GM19397 (cell line): ENCODE results near the gene UCP2.

Experiments used
- ATAC-seq: cut with Tn5 transposase; IDR thresholded peaks from one replicate; pipeline ENCODE4 v1.9.1; 2021; ENCODE audit warnings: mild to moderate bottlenecking, moderate library complexity; ENCODE audit not compliant: unreplicated experiment

UCP2 gene, protein sequence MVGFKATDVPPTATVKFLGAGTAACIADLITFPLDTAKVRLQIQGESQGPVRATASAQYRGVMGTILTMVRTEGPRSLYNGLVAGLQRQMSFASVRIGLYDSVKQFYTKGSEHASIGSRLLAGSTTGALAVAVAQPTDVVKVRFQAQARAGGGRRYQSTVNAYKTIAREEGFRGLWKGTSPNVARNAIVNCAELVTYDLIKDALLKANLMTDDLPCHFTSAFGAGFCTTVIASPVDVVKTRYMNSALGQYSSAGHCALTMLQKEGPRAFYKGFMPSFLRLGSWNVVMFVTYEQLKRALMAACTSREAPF

DNA sequence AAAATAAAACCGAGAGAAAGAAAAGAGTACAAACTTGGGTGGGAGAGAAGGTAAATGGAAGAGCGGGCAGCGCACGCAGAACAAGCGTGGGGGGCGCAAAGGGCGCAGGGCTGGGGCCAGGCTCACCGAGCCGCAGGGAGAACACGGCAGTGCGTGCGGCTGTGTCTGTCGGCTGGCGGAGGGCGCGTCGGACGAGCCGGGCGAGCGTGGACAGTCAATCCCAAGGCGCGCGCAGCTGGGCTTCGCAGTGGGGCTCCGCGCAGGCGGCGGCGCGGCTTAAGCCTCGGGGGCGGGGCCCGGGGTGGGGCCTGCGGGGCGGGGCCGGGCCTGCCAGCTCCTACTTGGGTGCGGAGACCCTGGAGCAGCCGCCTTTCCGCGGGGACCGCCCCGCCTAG lies at the start of gene UCP2:
Gene UCP2 (minus strand): TSS at position 249 of the 395 bp plus-strand sequence. CDS start 4,465 bp downstream, outside the sequence.
- ATAC-seq: peak; percentile 51

GRCh38 chr11:74030723-74031676 lies 48.4 kb upstream of the UCP2 start:
- ATAC-seq: no peak

DNA sequence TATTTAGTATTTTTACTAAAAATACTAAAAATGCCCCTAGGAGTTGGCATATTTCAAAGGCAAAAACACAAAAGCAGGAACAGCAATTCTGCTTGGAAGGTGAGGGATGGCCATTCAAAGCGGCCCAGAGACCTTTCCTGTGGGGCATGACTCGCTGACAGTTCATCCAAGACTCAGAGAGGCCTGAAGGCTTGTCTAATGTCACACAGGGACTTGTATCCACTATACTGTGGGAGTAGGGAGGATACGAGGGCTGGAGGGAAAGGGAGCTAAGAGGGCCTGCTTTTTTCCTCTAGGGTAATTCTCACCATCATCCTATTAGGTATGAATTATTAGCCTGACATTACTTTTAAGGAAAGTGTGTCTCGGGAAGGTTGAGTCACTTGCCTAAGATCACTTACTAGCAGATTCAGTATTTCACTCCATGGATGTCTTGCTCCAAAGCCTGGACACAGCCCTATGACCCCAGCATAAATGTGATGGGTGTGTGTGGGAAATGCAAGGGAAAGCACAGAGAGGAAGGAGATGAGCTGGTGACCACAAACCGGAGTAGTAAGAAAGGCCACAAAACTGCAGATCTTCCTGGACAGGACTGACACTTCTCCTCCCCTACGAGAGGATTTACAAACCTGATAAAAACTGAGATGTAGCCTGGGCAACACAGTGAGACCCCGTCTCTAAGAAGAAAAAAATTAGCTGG lies 43.0 kb upstream of the UCP2 start:
- ATAC-seq: no peak

- ATAC-seq: no peak
Observed at GRCh38 chr11:74024261-74025029, 41.8 kb upstream of the UCP2 start.

- ATAC-seq: no peak
Observed at GRCh38 chr11:74023276-74023675, 40.6 kb upstream of the UCP2 start.

- no peak for ATAC-seq
Observed at GRCh38 chr11:74022546-74022945, 39.9 kb upstream of the UCP2 start.

DNA sequence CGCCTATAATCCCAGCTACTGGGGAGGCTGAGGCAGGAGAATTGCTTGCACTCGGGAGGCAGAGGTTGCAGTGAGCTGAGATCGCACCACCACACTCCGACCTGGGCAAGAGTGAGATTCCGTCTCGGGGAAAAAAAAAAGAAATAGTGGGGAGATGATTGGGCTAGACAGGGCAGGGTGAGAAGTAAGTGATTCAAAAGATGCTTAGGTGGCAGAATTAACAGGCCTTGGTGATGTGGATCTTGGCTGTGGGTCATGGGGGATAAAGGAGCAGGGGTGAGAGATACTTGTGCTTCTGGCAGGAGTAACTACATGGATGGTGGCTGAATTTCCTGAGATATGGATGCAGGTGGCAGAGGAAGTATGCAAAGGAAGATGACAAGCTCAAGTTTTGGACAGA lies 39.4 kb upstream of the UCP2 start:
- no peak for ATAC-seq

GRCh38 chr11:74020539-74020938 lies 37.9 kb upstream of the UCP2 start:
- peak; percentile 59 for ATAC-seq

GRCh38 chr11:74019860-74020259 lies 37.2 kb upstream of the UCP2 start:
- no peak for ATAC-seq

GRCh38 chr11:74019104-74019738 lies 36.6 kb upstream of the UCP2 start:
- ATAC-seq: no peak

GRCh38 chr11:74018331-74019005 lies 35.8 kb upstream of the UCP2 start:
- ATAC-seq: no peak

DNA sequence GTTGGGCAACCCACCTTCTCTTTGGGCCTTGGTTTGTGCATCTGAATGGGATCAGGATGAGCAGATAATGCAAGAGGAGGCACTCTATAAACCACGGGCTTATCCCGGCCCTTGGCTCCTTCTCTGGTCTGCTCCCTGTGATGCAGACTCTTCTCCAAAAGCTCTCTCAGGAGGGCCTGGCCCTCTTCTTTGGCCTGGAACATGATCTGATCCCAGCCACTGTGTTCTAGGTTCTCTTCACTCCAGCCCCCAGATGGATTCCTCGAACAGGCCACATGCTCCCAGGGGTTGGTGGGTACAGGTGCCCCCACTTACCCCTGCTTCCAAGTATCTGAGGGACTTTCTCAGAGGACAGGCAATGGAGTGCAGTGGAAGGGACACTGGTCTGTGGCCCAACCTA lies 35.0 kb upstream of the UCP2 start:
- no peak for ATAC-seq

GRCh38 chr11:74015919-74016684 lies 33.5 kb upstream of the UCP2 start:
- ATAC-seq: no peak

DNA sequence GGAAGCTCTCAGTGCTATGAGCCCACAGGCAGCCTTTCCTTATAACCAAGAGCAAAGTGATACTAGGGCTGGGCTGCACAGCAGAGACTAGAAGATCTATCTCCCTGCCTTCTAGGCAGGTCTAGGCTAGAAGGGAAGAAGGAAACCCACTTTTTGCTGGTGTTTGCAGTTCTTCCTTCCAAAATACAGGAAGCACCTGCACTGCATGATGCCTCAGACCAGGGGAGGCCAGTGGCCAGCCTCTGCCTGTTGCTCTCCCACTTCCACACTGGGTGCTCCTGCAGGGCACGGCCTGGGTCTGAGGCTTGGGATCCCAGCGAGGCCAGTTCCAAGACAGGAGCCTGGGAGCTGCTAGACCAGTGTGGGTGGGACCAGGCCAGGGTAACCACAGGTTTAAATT lies 32.2 kb upstream of the UCP2 start:
- no peak for ATAC-seq

- ATAC-seq: no peak
Observed at GRCh38 chr11:74013141-74013540, 30.5 kb upstream of the UCP2 start.

GRCh38 chr11:74012074-74012809 lies 29.6 kb upstream of the UCP2 start:
- ATAC-seq: no peak

DNA sequence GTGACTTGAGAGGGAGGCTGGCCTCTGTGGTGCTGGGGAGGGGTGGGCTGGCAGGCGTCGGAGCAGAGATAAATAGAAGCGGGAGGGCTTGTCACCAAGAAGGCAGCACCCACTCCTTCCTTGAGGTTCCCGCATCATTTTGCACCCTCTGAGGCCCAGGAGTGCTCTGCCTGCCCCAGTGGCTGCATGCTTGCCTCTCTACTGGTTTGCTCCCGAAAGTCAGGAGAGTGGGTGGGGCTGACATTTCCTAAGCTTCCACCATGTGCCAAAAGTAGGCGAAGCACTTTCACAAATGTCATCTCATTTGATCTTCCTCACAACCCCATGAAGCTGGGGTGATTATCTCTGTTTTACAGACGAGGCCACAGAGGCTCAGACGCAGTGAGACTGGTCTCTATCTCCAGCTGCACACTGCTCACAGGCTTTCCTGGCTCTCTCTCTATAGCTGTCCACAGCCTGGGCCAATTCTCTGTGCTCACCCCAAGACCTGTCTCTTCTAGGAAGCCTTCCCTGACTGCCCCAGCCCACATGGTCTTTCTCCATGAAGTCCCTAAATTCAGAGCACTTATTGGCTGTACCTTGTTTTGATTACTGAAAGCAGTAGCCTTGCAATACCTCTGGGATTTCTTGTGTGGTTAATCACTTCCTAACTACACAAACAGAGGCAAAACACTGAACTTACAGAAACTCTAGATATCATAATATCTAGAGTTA lies 28.9 kb upstream of the UCP2 start:
- peak; percentile 47 for ATAC-seq
